GM23338 (cell line): ENCODE measurements around the gene ATP9B.

Experiments used
- CREB1 ChIP-seq: fragments of 250-450 bp; sonication (Bioruptor Pico); IDR thresholded peaks from 2 replicates; pipeline ENCODE4 v1.5.0; 2020; ENCODE audit warnings: low read depth, mild to moderate bottlenecking, moderate library complexity
- EZH2 ChIP-seq: fragments of 200-600 bp; sonication (generic); IDR thresholded peaks from one replicate; pipeline ENCODE4 v1.8.0; 2017; ENCODE audit warnings: antibody characterized with exemption, mild to moderate bottlenecking, low read depth; ENCODE audit not compliant: unreplicated experiment
- EZH2phosphoT487 ChIP-seq: fragments of 200-600 bp; sonication (generic); IDR thresholded peaks from one replicate; pipeline ENCODE4 v1.8.1; 2018; ENCODE audit warnings: antibody characterized with exemption; ENCODE audit not compliant: unreplicated experiment
- NANOG ChIP-seq: IDR thresholded peaks from 2 replicates; pipeline ENCODE4 v1.6.1; 2016; ENCODE audit warnings: antibody characterized with exemption, borderline replicate concordance
- POLR2AphosphoS5 ChIP-seq: IDR thresholded peaks from 2 replicates; pipeline ENCODE4 v1.6.1; 2016; ENCODE audit warnings: antibody characterized with exemption, low read depth
- STAT1 ChIP-seq: IDR thresholded peaks from one replicate; pipeline ENCODE4 v1.6.1; 2016; ENCODE audit warnings: antibody characterized with exemption; ENCODE audit not compliant: unreplicated experiment
- ZNF331 ChIP-seq: fragments of 250-450 bp; sonication (Bioruptor Pico); IDR thresholded peaks from 2 replicates; pipeline ENCODE4 v1.5.0; 2020; ENCODE audit warnings: low read depth, mild to moderate bottlenecking, moderate library complexity
- TF ChIP-seq, protein P1 (sequence below), 2 experiments: fragments of 200-600 bp in 1 of 2; sonication (generic) in 1 of 2; conservative IDR thresholded peaks; 2 replicates each; pipeline versions ENCODE4 v1.5.1 to v1.6.1; 2016 to 2017; ENCODE audit warnings: antibody characterized with exemption in 2 of 2, low read depth in 2 of 2, mild to moderate bottlenecking in 2 of 2, moderate library complexity in 1 of 2
- TF ChIP-seq, protein P2 (sequence below): IDR thresholded peaks from one replicate; pipeline ENCODE4 v1.6.1; 2018; ENCODE audit warnings: antibody characterized with exemption; ENCODE audit not compliant: unreplicated experiment
- TF ChIP-seq, protein P3 (sequence below): IDR thresholded peaks from 2 replicates; pipeline ENCODE4 v1.6.1; 2016; ENCODE audit warnings: antibody characterized with exemption

DNA sequence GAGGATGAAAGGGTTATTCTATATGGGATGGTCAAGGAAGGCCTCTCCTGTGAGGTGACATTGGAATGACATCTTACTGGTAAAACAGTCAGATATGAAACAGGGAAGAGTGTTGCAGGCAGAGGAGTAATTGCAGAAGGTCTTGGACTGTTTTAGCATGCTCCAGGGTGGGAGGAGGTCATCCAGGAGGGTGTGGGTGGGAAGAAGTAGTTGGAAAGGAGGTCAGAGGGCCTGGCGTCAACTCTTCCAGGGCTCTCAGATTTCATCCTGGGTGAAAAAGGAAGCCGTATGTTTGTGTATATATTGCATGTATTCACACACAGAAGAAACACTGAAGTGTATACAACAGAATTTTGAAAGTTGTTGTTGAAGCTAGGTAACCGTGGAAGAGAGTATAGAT lies 48.2 kb downstream of the ATP9B start:
- TF ChIP-seq EZH2 (no peak), POLR2AphosphoS5 (no peak), EZH2phosphoT487 (no peak), ZNF331 (CRISPR knock-in tag) (no peak), STAT1 (no peak), NANOG (no peak), CREB1 (CRISPR knock-in tag) (no peak)
- TF ChIP-seq, protein P1, sequence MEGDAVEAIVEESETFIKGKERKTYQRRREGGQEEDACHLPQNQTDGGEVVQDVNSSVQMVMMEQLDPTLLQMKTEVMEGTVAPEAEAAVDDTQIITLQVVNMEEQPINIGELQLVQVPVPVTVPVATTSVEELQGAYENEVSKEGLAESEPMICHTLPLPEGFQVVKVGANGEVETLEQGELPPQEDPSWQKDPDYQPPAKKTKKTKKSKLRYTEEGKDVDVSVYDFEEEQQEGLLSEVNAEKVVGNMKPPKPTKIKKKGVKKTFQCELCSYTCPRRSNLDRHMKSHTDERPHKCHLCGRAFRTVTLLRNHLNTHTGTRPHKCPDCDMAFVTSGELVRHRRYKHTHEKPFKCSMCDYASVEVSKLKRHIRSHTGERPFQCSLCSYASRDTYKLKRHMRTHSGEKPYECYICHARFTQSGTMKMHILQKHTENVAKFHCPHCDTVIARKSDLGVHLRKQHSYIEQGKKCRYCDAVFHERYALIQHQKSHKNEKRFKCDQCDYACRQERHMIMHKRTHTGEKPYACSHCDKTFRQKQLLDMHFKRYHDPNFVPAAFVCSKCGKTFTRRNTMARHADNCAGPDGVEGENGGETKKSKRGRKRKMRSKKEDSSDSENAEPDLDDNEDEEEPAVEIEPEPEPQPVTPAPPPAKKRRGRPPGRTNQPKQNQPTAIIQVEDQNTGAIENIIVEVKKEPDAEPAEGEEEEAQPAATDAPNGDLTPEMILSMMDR (conservative IDR thresholded peaks at IDR 0.05; ENCODE audit: low read depth in 2 of 2) = no peak
- TF ChIP-seq, protein P2, sequence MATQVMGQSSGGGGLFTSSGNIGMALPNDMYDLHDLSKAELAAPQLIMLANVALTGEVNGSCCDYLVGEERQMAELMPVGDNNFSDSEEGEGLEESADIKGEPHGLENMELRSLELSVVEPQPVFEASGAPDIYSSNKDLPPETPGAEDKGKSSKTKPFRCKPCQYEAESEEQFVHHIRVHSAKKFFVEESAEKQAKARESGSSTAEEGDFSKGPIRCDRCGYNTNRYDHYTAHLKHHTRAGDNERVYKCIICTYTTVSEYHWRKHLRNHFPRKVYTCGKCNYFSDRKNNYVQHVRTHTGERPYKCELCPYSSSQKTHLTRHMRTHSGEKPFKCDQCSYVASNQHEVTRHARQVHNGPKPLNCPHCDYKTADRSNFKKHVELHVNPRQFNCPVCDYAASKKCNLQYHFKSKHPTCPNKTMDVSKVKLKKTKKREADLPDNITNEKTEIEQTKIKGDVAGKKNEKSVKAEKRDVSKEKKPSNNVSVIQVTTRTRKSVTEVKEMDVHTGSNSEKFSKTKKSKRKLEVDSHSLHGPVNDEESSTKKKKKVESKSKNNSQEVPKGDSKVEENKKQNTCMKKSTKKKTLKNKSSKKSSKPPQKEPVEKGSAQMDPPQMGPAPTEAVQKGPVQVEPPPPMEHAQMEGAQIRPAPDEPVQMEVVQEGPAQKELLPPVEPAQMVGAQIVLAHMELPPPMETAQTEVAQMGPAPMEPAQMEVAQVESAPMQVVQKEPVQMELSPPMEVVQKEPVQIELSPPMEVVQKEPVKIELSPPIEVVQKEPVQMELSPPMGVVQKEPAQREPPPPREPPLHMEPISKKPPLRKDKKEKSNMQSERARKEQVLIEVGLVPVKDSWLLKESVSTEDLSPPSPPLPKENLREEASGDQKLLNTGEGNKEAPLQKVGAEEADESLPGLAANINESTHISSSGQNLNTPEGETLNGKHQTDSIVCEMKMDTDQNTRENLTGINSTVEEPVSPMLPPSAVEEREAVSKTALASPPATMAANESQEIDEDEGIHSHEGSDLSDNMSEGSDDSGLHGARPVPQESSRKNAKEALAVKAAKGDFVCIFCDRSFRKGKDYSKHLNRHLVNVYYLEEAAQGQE = no peak
- TF ChIP-seq, protein P3, sequence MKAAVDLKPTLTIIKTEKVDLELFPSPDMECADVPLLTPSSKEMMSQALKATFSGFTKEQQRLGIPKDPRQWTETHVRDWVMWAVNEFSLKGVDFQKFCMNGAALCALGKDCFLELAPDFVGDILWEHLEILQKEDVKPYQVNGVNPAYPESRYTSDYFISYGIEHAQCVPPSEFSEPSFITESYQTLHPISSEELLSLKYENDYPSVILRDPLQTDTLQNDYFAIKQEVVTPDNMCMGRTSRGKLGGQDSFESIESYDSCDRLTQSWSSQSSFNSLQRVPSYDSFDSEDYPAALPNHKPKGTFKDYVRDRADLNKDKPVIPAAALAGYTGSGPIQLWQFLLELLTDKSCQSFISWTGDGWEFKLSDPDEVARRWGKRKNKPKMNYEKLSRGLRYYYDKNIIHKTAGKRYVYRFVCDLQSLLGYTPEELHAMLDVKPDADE = no peak
